Dedifferentiated amniotic fluid mesenchymal stem cell (primary cell): Measurements from ENCODE around the gene CA5A.
"Not testable (repeated sequence)": the region's sequence is repeated elsewhere in the genome, so short reads cannot be mapped to it uniquely, and the experiment has no call there.

Experiments used
- DNase-seq: peaks from one replicate; pipeline ENCODE4 v3.0.0-alpha.2; 2016; ENCODE audit errors: extremely low spot score

The CA5A gene

DNA sequence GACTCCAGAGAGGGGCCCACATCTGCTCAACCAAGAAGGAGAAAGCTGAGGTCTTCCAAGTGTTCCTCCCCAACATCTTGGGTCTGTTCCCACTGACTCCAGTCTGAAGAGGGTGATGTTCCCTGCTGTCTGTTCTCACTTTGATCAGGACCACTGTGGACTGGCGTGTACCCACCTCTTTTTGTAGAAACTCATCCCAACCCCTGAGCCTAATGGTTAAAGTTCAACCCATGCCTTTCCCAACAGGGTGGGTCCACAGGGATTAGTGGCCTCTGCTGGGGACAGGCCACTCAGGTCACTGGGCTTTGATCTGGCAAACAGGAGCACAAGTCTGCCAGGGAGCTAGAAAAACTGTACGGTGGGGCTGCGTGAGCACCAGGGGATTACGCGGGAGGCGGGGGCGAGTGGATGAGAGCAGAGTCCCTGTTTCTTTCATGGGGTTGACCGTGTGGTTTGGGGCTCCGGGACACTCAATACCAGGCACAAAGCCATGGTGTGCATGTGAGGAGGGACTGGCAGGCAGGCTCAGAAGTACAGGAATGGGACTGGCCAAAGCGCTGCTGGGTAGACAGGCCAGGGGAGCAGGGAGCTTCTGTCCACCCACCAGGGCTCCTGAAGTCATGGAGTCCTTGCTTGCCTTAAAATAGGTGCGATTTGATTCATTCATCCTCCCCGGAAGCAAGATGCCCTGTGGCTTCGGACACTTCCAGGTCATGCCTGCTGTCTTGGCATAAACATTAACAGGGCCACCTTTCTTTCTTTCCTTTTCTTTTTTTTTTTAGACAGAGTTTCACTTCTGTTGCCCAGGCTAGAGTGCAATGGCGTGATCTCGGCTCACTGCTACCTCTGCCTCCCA lies at the start of gene CA5A:
Gene CA5A, minus strand, starts transcription at position 155 of the 856 bp plus-strand sequence. Its CDS starts 79 bp downstream, at position 76.
- no peak for DNase-seq

DNA sequence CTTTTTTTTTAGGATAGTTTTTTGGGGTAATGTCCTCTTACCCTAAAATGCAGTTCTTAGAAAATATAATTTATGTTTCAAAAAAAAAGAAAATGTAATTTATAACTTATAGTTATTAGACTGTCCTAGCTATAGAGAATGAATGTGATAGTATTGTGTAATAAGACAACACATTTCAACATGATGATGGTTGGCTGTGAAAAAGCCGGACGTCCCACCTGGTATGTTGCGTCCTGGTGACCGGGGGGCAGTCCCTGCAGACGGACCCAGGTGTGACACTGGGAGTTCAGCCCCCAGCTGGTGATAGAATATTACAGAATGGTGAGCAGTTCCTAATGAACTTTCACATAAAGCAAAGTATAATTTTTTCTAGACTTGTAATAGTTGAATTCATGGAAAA lies 49.2 kb upstream of the CA5A start:
- DNase-seq, result not testable (repeated sequence)

DNA sequence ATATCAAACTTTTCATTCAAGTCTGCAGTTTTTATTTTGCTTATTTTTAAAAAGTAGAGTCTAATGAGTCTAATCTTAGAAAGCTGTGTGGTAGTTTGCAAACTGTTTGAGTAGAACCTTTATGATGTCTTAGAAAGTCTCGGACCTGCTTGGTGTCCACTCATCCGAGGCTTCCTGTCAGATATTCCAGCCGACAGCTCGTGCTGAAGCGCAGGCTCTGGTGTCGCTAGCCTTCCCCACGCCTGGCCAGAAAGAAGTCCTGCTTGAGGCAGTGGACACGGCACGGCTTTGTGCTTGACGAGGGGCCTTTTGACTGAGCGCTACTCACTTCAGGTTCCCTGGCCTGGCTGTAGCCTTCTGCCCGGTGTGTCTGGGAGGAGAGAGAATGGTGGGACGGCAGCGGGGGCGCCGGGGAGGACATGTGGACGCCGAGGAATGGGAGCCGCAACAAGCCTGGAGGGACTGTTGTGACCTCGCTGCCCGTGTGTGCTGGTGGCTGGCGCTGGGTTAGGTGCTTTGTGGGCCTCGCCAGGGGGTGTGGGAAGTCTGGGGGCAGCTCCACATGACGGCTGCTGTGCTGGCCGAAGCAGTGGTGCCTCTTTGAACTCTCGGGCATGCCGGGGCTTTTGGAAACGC lies 48.4 kb upstream of the CA5A start:
- DNase-seq, result no peak

DNA sequence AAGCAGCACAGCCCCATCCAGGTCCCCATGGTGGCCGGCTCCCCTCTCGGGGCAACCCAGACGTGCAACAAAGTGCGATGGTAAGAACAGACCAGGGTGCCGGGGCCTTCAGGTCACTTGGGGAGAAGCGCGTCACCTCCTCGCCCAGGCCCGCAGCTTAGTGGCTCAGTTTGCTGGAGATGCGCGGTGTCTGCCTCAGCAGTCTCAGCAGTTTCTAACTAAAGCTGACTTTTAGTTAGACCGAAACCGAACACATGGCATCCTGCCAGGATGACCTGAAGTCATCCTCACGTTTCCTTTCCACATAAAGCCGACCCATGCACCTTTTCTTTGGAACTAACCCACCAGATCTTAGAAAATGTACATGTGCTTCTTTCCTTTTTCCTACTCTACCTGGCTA lies 47.9 kb upstream of the CA5A start:
- not testable (repeated sequence) for DNase-seq

GRCh38 chr16:87983737-87984097 lies 47.4 kb upstream of the CA5A start:
- DNase-seq, result not testable (repeated sequence)

- not testable (repeated sequence) for DNase-seq
Observed at GRCh38 chr16:87983072-87983736, 46.9 kb upstream of the CA5A start.

- no peak for DNase-seq
Observed at GRCh38 chr16:87982581-87983041, 46.3 kb upstream of the CA5A start.

DNA sequence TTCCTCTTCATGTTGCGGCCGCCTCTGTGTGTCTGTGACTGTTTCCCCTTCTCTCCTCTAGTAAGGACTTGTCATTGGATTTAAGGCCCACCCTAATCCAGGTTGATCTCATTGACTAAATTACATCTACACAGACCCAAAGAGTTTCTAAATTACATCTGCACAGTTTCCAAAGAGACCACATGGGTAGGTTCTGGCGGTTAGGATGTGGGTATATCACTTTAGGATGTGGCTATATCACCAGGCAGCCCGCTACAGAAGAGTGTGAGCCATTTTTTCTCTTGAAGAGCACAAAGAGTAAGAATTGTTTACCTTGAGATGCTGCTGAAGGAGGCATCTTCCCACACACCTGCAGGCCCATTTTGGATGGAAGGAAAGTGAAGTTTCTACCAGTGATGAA lies 45.0 kb upstream of the CA5A start:
- not testable (repeated sequence) for DNase-seq

GRCh38 chr16:87979911-87980630 lies 43.7 kb upstream of the CA5A start:
- not testable (repeated sequence) for DNase-seq

DNA sequence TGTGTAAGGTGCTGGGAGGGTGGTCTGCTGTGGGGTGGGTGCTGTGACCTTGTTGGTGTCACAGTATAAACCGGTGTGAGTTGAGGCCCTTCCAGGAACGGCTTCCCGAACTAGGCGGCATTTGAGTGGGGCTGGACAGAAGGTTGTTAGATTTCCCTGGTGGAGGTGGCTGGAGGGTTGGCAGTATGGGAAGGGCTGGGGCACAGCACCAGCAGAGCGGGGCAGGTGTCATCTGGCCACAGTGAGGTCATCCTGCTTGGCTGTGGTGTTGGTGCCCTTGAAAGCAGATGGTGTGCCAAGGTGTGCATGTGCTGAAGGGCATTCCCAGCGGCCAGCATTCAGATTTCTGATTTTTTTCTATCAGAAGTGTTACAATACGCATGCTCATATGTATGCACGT lies 43.0 kb upstream of the CA5A start:
- DNase-seq, result no peak

DNA sequence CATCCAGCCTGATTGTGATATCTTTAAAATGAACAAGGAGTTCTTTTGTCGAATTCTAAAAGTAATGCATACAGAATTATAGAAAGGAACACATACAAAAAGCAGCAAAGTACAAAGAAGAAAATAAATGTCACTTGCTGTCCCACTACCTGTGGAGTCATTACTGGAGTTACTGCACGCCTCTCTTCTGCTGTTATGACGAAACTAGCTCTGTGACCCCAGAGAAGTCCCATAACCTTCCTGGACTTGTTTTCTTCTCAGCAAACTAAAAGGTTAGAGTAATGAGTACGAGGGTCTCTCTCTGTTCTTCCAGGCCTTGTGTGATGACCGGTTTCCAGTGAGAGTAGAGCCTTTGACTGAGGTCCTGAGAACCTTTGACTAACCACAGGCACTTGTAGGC lies 41.8 kb upstream of the CA5A start:
- DNase-seq, result no peak

DNA sequence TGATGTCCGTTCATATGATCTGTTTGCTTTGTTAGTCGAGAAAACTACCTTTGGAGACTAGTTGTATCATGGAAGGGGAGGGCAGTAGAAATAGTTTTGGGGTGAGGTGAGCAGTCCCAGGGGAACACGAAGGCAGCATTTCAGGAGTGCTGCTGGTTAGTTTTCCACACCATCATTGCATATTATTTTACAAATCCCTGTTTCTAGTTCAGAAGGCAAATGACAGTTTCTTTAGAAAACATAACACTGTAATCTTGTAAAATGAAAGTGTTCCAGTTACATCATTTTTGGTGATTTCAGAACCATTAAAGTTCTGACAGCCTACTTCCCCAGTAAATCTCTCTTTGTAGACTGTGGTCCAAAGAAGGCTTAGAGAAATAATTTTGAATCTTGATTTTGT lies 40.3 kb upstream of the CA5A start:
- DNase-seq, result peak; percentile 49

DNA sequence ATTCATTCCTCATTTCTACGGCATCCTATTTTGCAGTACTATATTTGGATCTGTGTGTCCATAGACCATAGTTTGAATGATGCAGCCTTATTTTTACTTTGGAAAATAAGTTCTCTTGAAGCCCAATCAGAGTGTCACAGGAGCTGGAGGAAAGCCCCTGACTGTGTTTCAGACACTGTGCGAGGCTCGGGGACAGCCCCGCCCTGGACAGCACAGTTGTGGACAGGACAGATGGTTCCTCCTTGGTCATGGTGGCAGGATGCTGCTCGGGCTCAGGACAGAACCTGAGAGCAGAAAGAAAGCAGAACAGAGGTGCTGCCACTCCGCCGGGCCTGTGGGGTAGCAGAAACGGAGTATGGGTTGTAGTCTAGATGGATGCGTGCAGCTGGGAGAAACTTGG lies 37.8 kb upstream of the CA5A start:
- no peak for DNase-seq

DNA sequence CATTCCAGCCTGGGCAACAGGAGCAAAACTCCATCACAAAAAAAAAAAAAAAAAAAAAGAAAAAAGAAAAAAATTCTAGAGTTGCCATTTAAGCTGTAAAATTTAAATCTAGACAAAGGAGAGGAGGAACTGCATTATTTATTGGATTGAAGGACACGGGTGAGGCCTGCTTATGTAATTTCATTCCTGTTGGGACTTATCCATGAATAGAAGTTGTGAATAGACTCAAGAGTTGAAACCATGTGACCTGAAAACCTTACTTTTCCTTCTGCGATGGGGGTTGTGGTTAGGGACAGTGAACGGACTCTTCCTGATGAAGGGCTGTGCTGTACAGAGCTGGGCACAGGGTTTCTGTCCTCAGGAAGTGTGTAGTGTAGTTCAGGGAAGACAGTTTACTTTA lies 37.4 kb upstream of the CA5A start:
- DNase-seq, result no peak

DNA sequence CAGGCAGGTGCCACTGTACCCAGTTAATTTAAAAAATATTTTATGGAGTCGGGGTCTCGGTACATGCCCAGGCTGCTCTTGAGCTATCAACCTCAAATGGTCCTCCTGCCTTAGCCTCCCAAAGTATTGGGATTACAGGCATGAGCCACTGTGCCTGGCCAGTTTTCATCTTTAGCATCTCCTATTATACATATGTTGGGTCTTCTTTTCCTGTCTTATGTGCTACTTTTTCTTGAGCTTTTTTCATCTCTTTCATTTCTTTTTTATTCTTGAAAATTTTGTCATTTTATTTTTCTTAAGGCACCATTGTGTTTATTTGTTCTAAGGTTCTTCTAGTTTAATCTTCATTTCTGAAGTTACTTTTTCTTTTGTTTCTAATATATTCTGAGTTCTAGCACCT lies 35.6 kb upstream of the CA5A start:
- DNase-seq, result no peak

DNA sequence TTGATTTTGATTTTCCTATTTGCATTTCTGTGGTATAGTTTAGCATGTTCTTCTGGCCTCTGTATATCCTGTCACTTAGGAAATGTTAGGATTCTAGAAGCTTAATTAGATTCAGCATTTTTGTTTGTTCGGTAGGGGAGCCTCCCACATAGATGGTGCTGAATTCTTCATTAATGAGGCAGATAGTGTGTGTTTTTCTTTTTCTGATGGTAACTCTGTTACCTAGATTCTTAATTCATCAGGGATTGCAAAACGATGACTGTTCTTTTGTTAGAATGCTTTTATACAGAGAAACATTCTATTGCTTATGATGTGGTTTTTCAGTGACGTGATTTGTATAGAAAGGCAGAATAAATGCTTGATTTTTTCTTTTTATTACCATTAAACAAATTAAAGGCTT lies 33.9 kb upstream of the CA5A start:
- no peak for DNase-seq

DNA sequence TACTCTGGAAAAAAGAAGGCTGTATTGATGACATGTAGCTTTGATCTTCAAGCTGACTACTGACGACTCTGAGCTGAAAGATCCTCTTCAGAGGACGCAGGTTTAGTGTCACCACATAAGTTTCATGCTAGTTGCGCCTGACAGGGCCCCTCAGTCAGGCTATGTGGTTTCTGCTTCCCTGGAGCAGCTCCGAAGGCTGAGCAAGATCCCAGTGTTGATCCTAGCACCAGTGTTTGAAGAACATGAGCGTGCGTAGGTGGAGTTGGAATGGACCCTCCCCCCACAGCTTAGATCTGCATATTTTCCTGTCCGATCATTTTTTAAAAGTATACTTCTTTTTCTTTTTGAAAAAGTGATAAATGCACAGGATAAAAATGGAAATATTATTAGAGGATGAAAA lies 32.2 kb upstream of the CA5A start:
- DNase-seq, result peak; percentile 79

DNA sequence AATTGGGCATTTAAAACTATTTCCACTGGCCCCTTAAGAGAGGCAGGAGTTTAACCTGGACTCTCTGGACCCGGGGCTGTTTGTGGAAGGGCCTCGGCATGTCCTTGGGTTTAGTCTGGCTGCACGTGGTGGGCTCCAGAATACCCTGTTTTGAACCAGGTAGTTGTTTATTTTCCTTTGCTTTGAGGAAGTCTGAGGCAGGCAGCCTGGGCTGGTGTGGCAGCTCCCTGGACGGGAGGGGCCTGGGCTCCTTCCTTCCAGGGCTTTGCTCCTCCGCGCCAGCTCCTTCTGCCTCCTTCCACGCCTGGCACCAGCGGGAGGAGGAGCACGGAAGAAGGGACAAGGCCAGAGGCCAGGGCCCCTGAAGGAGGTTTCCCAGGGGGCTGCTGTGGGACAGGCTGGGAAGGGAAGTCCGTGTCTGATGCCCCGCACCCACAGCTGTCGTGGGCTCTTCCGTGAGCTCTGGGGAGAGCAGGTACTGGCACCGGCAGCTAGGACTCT lies 30.4 kb upstream of the CA5A start:
- DNase-seq, result no peak

- DNase-seq, result peak; percentile 50
Observed at GRCh38 chr16:87966064-87966645, 29.8 kb upstream of the CA5A start.

DNA sequence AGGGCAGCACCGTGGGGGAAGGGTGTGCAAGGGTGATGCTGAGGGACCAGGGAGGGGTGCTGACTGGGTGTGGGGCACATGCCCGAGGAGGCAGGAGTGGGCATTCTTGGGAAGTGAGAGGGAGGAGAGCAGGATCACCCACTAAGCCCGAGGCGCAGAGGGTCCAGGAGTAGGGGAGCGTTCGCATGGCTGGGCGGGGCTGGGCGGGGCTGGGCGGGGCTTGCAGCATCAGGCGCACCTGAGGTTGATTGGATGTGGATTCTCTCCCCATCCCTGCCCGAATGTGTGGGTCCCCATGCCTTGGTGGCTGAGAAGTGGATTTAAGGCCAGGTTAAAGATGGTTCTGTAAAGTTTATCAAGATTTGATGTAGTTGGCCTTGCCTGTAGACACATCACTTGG lies 29.1 kb upstream of the CA5A start:
- DNase-seq, result no peak

GRCh38 chr16:87964049-87964659 lies 27.8 kb upstream of the CA5A start:
- DNase-seq, result no peak
